Cardiac muscle cell (in vitro differentiated cells and primary cell): ENCODE results near the gene PET100. TPM values are rescaled to one million over a fixed set of nuclear protein-coding genes. Genes with fewer than 3 reads are reported as not detected.

Experiments
- DNase-seq, 2 donors: peaks; one replicate each; pipeline versions ENCODE4 v3.0.0 to v3.0.0-alpha.2; 2010 to 2017; ENCODE audit warnings: low read depth in 1 of 2, low spot score in 1 of 2
- H3K27ac ChIP-seq: fragments of 200-600 bp; sonication (generic); 2 replicates; pipeline ENCODE4 v1.5.1; 2016
- H3K27me3 ChIP-seq: fragments of 200-600 bp; sonication (generic); 2 replicates; pipeline ENCODE4 v1.6.0; 2016; ENCODE audit warnings: control low read depth
- H3K36me3 ChIP-seq: fragments of 200-600 bp; sonication (generic); 2 replicates; pipeline ENCODE4 v1.5.1; 2016; ENCODE audit warnings: control low read depth
- H3K4me1 ChIP-seq: fragments of 200-600 bp; sonication (generic); 2 replicates; pipeline ENCODE4 v1.8.1; 2017; ENCODE audit warnings: low read depth, mild to moderate bottlenecking, mixed run types
- H3K4me3 ChIP-seq: fragments of 200-600 bp; sonication (generic); 2 replicates; pipeline ENCODE4 v1.5.1; 2016; ENCODE audit warnings: mild to moderate bottlenecking
- H3K9me3 ChIP-seq: fragments of 200-600 bp; sonication (generic); 2 replicates; pipeline ENCODE4 v1.5.1; 2017; ENCODE audit warnings: low read depth, mild to moderate bottlenecking, control low read depth
- polyA plus RNA-seq: library from polyadenylated mRNA; unstranded; fragments of >200 nt; fragmentation: Nextera tagmentation; extraction: Ambion mirVana; gene quantifications from 2 replicates; pipeline ENCODE4 v1.2.1, GENCODE V29; 2016
- total RNA-seq: library from RNA; depleted of rRNA; stranded (reverse); fragments of >200 nt; gene quantifications from 2 replicates; pipeline ENCODE4 v1.2.3, GENCODE V29; 2016
- TF ChIP-seq, protein P1 (sequence below): IDR thresholded peaks from 2 replicates; pipeline ENCODE4 v1.5.1; 2012; ENCODE audit warnings: low read depth, mild to moderate bottlenecking, low read length

Gene PET100
- total and polyA plus RNA-seq, 2 experiments from 2014 or later = 25.0 to 404 TPM

DNA sequence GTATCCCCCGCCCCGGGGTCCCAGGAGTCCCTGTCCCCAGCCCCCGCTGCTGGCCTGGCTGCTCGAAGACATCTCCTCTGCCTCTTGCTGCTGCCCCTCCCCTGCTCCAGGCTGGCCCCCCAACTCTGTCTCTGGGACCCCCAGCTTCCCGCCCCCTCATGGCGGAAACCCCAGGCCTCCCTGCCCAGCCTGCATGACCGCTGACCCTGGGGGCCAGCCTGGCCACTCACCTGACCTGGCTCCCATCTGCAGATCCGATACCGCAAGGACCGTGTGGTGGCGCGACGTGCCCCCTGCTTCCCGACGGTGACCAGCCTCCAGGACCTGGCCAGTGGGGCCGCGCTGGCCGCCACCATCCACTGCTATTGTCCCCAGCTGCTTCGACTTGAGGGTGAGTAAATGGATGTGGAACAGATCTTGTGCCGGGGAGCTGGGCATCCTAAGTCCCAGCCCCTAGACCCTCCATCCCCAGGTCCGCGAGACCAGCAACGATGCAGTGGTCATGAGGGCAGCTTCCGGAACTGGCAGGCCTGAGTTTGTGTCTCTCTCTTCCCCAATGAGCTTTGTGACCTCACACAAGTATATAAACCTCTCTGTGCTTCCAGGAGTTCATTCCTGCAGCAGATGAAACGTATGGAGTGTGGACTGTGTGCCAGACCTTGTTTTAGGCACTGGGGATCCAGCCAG lies 21.6 kb upstream of the PET100 start:
- Histone ChIP-seq H3K36me3 (no peaks in the 10 kb centered on the region), H3K27me3 (no peaks in the 10 kb centered on the region), H3K4me1 (no peaks in the 10 kb centered on the region), H3K9me3 (no peaks in the 10 kb centered on the region), H3K27ac (no peak overlapping the region), H3K4me3 (no peak overlapping the region)
- TF ChIP-seq, protein P1, sequence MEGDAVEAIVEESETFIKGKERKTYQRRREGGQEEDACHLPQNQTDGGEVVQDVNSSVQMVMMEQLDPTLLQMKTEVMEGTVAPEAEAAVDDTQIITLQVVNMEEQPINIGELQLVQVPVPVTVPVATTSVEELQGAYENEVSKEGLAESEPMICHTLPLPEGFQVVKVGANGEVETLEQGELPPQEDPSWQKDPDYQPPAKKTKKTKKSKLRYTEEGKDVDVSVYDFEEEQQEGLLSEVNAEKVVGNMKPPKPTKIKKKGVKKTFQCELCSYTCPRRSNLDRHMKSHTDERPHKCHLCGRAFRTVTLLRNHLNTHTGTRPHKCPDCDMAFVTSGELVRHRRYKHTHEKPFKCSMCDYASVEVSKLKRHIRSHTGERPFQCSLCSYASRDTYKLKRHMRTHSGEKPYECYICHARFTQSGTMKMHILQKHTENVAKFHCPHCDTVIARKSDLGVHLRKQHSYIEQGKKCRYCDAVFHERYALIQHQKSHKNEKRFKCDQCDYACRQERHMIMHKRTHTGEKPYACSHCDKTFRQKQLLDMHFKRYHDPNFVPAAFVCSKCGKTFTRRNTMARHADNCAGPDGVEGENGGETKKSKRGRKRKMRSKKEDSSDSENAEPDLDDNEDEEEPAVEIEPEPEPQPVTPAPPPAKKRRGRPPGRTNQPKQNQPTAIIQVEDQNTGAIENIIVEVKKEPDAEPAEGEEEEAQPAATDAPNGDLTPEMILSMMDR = no peak
- DNase-seq = no peak

DNA sequence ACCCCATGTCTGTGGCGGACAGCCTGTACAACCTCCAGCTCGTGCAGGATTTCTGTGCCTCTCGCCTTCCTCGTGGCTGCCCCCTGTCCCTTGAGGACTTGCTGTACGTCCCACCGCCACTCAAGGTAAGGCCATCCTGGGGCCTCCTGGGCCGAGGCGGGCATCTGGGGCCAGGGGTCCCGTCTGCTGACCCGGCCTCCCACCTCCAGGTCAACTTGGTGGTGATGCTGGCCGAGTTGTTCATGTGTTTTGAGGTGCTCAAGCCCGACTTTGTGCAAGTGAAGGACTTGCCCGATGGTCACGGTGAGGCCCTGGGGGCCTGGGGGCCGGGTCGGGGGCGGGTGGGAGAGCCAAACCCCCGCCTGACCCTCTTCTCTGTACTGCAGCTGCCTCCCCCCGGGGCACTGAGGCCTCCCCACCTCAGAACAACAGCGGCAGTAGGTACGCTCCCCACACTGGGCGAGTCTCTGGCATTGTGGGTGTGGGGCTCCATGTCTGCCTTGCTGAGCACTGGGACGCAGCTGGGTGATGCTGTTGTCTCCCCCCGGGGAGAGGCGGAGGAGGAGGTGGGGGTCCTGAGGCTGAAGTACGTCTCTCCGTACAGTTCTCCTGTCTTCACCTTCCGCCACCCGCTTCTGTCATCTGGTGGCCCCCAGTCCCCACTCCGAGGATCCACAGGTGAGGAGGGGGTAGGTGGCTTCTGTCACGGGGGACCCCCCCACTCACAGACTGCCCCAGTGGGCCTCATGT lies 18.9 kb upstream of the PET100 start:
- Histone ChIP-seq H3K36me3 (no peaks in the 10 kb centered on the region), H3K4me3 (no peak overlapping the region), H3K27ac (no peak overlapping the region), H3K27me3 (no peaks in the 10 kb centered on the region), H3K9me3 (no peaks in the 10 kb centered on the region), H3K4me1 (no peaks in the 10 kb centered on the region)
- TF ChIP-seq, protein P1 = no peak
- DNase-seq = no peak

DNA sequence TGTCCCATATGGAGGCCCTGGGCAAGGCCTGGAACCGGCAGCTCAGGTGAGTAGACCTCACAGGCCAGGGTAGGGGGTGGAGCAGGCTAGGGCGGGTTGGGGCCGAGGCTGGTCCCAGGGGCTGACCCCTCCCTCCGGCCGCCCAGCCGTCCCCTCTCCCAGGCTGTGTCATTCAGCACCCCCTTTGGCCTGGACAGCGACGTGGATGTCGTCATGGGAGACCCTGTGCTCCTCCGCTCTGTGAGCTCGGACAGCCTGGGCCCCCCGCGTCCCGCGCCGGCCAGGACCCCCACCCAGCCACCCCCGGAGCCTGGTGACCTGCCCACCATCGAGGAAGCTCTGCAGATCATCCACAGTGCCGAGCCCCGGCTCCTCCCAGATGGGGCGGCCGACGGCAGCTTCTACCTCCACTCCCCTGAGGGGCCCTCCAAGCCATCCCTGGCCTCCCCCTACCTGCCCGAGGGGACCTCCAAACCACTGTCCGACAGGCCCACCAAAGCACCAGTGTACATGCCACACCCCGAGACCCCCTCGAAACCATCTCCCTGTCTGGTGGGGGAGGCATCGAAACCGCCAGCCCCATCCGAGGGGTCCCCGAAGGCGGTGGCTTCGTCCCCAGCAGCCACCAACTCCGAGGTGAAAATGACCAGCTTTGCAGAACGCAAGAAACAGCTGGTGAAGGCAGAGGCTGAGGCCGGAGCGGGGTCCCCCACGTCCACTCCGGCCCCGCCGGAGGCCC lies 17.9 kb upstream of the PET100 start:
- Histone ChIP-seq H3K9me3 (no peaks in the 10 kb centered on the region), H3K36me3 (no peaks in the 10 kb centered on the region), H3K27me3 (no peaks in the 10 kb centered on the region), H3K4me3 (no peak overlapping the region), H3K27ac (no peak overlapping the region), H3K4me1 (no peaks in the 10 kb centered on the region)
- DNase-seq = no peak
- TF ChIP-seq, protein P1 = no peak

DNA sequence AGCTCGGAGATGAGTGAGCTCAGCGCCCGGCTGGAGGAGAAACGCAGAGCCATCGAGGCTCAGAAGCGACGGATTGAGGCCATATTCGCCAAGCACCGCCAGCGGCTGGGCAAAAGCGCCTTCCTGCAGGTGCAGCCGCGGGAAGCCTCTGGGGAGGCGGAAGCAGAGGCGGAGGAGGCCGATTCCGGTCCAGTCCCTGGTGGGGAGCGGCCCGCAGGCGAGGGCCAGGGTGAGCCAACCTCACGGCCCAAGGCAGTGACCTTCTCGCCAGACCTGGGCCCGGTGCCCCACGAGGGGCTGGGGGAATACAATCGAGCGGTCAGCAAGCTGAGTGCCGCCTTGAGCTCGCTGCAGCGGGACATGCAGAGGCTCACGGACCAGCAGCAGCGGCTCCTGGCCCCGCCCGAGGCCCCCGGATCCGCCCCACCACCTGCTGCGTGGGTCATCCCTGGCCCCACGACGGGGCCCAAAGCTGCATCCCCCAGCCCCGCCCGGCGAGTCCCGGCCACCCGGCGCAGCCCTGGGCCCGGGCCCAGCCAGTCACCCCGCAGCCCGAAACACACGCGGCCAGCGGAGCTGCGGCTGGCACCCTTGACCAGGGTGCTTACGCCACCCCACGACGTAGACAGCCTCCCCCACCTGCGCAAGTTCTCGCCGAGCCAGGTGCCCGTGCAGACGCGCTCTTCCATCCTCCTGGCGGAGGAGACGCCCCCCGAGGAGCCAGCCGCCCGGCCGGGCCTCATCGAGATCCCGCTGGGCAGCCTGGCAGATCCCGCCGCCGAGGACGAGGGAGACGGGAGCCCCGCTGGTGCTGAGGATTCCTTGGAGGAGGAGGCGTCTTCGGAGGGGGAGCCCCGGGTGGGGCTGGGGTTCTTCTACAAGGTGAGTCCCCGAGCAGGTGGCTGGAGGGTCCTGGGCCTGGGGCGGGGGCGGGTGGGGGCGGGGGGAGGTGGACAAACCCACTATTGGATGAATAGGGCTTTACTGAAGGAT lies 17.0 kb upstream of the PET100 start:
- DNase-seq = no peak
- no peaks in the 10 kb centered on the region for H3K27me3 ChIP-seq
- TF ChIP-seq, protein P1 = no peak
- H3K9me3 ChIP-seq = no peaks in the 10 kb centered on the region
- H3K4me3 ChIP-seq = no peak overlapping the region
- no peaks in the 10 kb centered on the region for H3K4me1 ChIP-seq
- H3K27ac ChIP-seq = no peak overlapping the region
- no peaks in the 10 kb centered on the region for H3K36me3 ChIP-seq
